Omental fat pad (tissue), 4 donors: ENCODE results near the gene MEOX2. TPM values are rescaled to one million over a fixed set of nuclear protein-coding genes. Genes with fewer than 3 reads are reported as not detected.

Source experiments
- ATAC-seq: fragments of 150-250 bp; one replicate; pipeline ENCODE4 v1.9.1; 2016; ENCODE audit warnings: mild to moderate bottlenecking, moderate library complexity; ENCODE audit not compliant: low FRiP score
- DNase-seq: peaks from one replicate; pipeline ENCODE4 v3.0.0-alpha.2; 2019; ENCODE audit warnings: low spot score
- CTCF ChIP-seq, 3 donors: fragments of 450-650 bp; IDR thresholded peaks; one replicate each; pipeline ENCODE4 v1.5.1; 2016 to 2017; ENCODE audit warnings: antibody characterized with exemption in 3 of 3, mild to moderate bottlenecking in 3 of 3, moderate library complexity in 2 of 3
- total RNA-seq, 4 donors: library from RNA; depleted of rRNA; stranded (reverse); fragments of >200 nt; gene quantifications; one replicate each; pipeline ENCODE4 v1.1.0, GENCODE V29; 2016

MEOX2 gene
- total RNA-seq, 4 donors from 2014 or later: 3.2 to 96.9 (median 30.0) TPM

DNA sequence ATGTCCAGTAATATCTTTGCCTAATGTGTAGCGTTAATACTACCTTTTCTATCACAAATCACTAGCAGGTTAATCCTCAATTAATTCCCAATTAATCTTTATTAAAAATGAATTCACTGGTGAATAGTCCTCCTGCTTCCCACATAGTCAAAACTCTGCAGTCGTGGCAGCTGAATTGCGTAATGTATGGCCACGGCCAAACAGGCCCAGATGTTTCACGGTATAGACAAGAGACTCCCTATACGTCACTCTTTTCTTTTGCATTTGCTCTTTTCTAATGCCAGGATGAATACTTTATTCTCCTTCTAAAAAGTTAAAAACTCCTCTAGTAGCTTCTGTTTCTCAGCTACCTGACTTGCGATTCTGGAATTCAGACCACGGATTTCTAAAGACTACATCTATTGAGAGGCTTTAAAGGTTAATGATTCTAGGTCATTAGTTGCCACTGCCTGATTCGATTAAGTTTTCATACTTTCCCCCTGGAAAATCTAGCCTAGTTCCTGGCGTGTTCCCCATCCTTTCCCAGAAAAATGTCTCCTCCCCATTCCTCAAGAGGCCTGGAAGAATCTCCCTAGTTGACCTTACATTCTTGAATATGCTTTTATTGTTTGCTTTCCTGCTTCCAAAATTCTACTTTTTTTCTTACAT is 16.9 kb downstream of the MEOX2 start:
- ATAC-seq (no peak), DNase-seq (no peak)
- no peak for TF ChIP-seq CTCF (IDR thresholded peaks at IDR 0.05)

GRCh38 chr7:15667991-15668390 is 18.5 kb downstream of the MEOX2 start:
- ATAC-seq: no peak
- no peak for DNase-seq
- no peak for TF ChIP-seq CTCF (IDR thresholded peaks at IDR 0.05)

GRCh38 chr7:15662451-15662850 is 24.0 kb downstream of the MEOX2 start:
- no peak for TF ChIP-seq CTCF (IDR thresholded peaks at IDR 0.05)
- no peak for DNase-seq
- ATAC-seq: no peak

GRCh38 chr7:15658247-15658646 is 28.2 kb downstream of the MEOX2 start:
- DNase-seq: no peak
- no peak for TF ChIP-seq CTCF (IDR thresholded peaks at IDR 0.05)
- no peak for ATAC-seq

- ATAC-seq (no peak), DNase-seq (no peak)
- TF ChIP-seq CTCF (IDR thresholded peaks at IDR 0.05): no peak
Measured at GRCh38 chr7:15652776-15653290, 33.6 kb downstream of the MEOX2 start.

GRCh38 chr7:15651693-15652092 is 34.8 kb downstream of the MEOX2 start:
- TF ChIP-seq CTCF (IDR thresholded peaks at IDR 0.05): no peak
- DNase-seq (no peak), ATAC-seq (no peak)

DNA sequence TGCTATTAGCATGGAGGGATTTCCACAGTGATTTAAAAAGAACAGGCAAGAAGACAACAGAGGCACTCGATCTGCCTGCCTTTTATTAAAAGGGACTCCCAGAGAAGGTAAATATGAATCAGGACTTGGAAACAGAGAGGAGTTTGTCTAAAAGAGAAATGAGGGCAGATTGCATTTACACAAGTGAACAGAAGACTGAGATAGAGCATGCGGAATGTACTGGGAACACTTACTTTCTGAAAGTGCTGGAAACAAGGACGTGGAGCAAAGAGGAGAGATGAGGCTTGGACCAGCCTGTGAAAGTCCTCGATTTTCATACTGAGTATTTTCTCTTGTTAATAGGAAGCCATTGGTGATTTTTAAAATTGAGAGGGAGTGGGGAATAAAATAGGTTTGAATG is 35.7 kb downstream of the MEOX2 start:
- no peak for TF ChIP-seq CTCF (IDR thresholded peaks at IDR 0.05)
- no peak for DNase-seq
- no peak for ATAC-seq
